ENCODE data around the gene KRT14.
"Not testable (repeated sequence)": the region's sequence is repeated elsewhere in the genome, so short reads cannot be mapped to it uniquely, and the experiment has no call there.

The KRT14 gene

GRCh38 chr17:41547378-41547841 lies 39.3 kb downstream of the KRT14 start:
- DNase-seq (ENCODE audit: low spot score), result no peak

GRCh38 chr17:41546819-41547218 lies 39.9 kb downstream of the KRT14 start:
- no peak for DNase-seq (ENCODE audit: low spot score)

- DNase-seq (ENCODE audit: low spot score), result no peak
Measured at GRCh38 chr17:41545829-41546410, 40.8 kb downstream of the KRT14 start.

GRCh38 chr17:41544935-41545334 lies 41.8 kb downstream of the KRT14 start:
- DNase-seq (ENCODE audit: low spot score), result no peak

- DNase-seq (ENCODE audit: low spot score), result no peak
Measured at GRCh38 chr17:41544491-41544892, 42.2 kb downstream of the KRT14 start.

GRCh38 chr17:41542786-41543185 lies 43.9 kb downstream of the KRT14 start:
- not testable (repeated sequence) for DNase-seq (ENCODE audit: low spot score)

- DNase-seq (ENCODE audit: low spot score), result no peak
Measured at GRCh38 chr17:41542357-41542756, 44.3 kb downstream of the KRT14 start.

GRCh38 chr17:41540921-41541625 lies 45.6 kb downstream of the KRT14 start:
- DNase-seq (ENCODE audit: low spot score), result no peak

- DNase-seq (ENCODE audit: low spot score), result no peak
Measured at GRCh38 chr17:41539979-41540701, 46.6 kb downstream of the KRT14 start.

GRCh38 chr17:41539071-41539492 lies 47.6 kb downstream of the KRT14 start:
- DNase-seq (ENCODE audit: low spot score), result no peak

- DNase-seq (ENCODE audit: low spot score), result peak; percentile 56
Measured at GRCh38 chr17:41538565-41538991, 48.1 kb downstream of the KRT14 start.

GRCh38 chr17:41537990-41538389 lies 48.7 kb downstream of the KRT14 start:
- no peak for DNase-seq (ENCODE audit: low spot score)

- DNase-seq (ENCODE audit: low spot score), result no peak
Measured at GRCh38 chr17:41537614-41537954, 49.1 kb downstream of the KRT14 start.

- no peak for DNase-seq (ENCODE audit: low spot score)
Measured at GRCh38 chr17:41536741-41537613, 49.7 kb downstream of the KRT14 start.

GRCh38 chr17:41535764-41536481 lies 50.8 kb downstream of the KRT14 start:
- no peak for DNase-seq (ENCODE audit: low spot score)

GRCh38 chr17:41534899-41535546 lies 51.7 kb downstream of the KRT14 start:
- DNase-seq (ENCODE audit: low spot score), result no peak

GRCh38 chr17:41533613-41534012 lies 53.1 kb downstream of the KRT14 start:
- DNase-seq (ENCODE audit: low spot score), result no peak

- DNase-seq (ENCODE audit: low spot score), result no peak
Measured at GRCh38 chr17:41532947-41533570, 53.6 kb downstream of the KRT14 start.
